Ovary (tissue), 9 donors: Measurements from ENCODE around the gene ZNF343. TPM values are rescaled to one million over a fixed set of nuclear protein-coding genes. Genes with fewer than 3 reads are reported as not detected.
A peak's percentile ranks its signal among the peaks of the same experiment; 100 is the strongest.

Experiments used
- DNase-seq, 5 donors: peaks; one replicate each; pipeline ENCODE4 v3.0.0-alpha.2; 2019 to 2020
- H3K27ac ChIP-seq, 2 donors: fragments of 200-600 bp; one replicate each; pipeline versions ENCODE4 v1.5.1 to v1.8.0; 2019 to 2022
- H3K27me3 ChIP-seq: fragments of 200-600 bp; one replicate; pipeline ENCODE4 v1.8.0; 2022
- H3K36me3 ChIP-seq: fragments of 200-600 bp; sonication (generic); one replicate; pipeline ENCODE4 v1.5.1; 2019
- H3K4me1 ChIP-seq: one replicate; pipeline ENCODE4 v1.8.1; 2013; ENCODE audit warnings: mild to moderate bottlenecking, moderate library complexity; ENCODE audit not compliant: insufficient read depth
- H3K4me3 ChIP-seq: fragments of 200-600 bp; sonication (generic); one replicate; pipeline ENCODE4 v1.5.1; 2017
- H3K9me3 ChIP-seq, 2 donors: fragments of 200-600 bp in 1 of 2; sonication (generic) in 1 of 2; one replicate each; pipeline versions ENCODE4 v1.5.1 to v1.8.1; 2013 to 2019; ENCODE audit warnings: mild to moderate bottlenecking in 1 of 2, moderate library complexity in 1 of 2
- EP300 ChIP-seq: sonication (generic); formaldehyde crosslinking; IDR thresholded peaks from one replicate; pipeline ENCODE4 v1.6.1; 2017; ENCODE audit warnings: antibody characterized with exemption
- POLR2A ChIP-seq: fragments of 450-650 bp; IDR thresholded peaks from one replicate; pipeline ENCODE4 v1.6.1; 2017; ENCODE audit warnings: antibody characterized with exemption, mild to moderate bottlenecking, moderate library complexity
- WGBS, 3 donors: extraction: QIAGEN DNeasy Blood & Tissue Kit in 1 of 3; methylation state at CpG; one replicate each; pipeline versions ENCODE4 v1.1.5 to v1.1.7; 2013 to 2017; 5-methylcytosine and 5-hydroxymethylcytosine counted together
- intact Hi-C, 4 donors: fragments of 100-400 bp; cut with DNase I; formaldehyde crosslinking; loops; one replicate each; pipeline versions ENCODE4 v1.11.0 to v1.15.1; 2022 to 2023
- polyA plus RNA-seq, 2 donors: library from polyadenylated mRNA; stranded (reverse); fragments of 200-250 nt in 1 of 2; fragments of 350-450 nt in 1 of 2; fragmentation: Illumina TruSeq in 1 of 2; extraction: RNeasy Lipid Tissue Mini Kit (QIAGEN cat#74804) in 1 of 2; gene quantifications; one replicate each; pipeline ENCODE4 v1.2.3, GENCODE V29; 2013 to 2014
- total RNA-seq, 7 donors: library from RNA; depleted of rRNA in 2 of 7; stranded (reverse); fragments of >200 nt in 2 of 7; fragmentation: NEBNext Ultra II Directional in 3 of 7; extraction: Animal tissue kit (Norgen Biotek cat#: 25700) in 3 of 7; gene quantifications; one replicate each; pipeline versions ENCODE4 v1.1.0 to v1.2.4, GENCODE V29; 2016 to 2023
- TF ChIP-seq, protein P1 (sequence below), 3 donors: fragments of 450-650 bp in 2 of 3; fragments of 200-600 bp in 1 of 3; IDR thresholded peaks; one replicate each; pipeline versions ENCODE4 v1.5.1 to v1.8.0; 2016 to 2022; ENCODE audit warnings: antibody characterized with exemption in 3 of 3, mild to moderate bottlenecking in 1 of 3
- donor health status: DM: no; HTN: no; CAD: no; lungs with moderate emphysema.
- donor health status: DM: no; HTN: no; CAD: no.
- donor health status: Bipolar disorder and iron deficiency.
- donor health status: DM: yes; HTN: yes; CAD: no.
- donor health status: DM: no; HTN: no; CAD: no.
- donor health status: DM: yes; HTN: yes; CAD: no.

The ZNF343 gene
- total and polyA plus RNA-seq, 9 donors, result 5.2 to 16.5 (median 12.3) TPM

- TF ChIP-seq, protein P1, sequence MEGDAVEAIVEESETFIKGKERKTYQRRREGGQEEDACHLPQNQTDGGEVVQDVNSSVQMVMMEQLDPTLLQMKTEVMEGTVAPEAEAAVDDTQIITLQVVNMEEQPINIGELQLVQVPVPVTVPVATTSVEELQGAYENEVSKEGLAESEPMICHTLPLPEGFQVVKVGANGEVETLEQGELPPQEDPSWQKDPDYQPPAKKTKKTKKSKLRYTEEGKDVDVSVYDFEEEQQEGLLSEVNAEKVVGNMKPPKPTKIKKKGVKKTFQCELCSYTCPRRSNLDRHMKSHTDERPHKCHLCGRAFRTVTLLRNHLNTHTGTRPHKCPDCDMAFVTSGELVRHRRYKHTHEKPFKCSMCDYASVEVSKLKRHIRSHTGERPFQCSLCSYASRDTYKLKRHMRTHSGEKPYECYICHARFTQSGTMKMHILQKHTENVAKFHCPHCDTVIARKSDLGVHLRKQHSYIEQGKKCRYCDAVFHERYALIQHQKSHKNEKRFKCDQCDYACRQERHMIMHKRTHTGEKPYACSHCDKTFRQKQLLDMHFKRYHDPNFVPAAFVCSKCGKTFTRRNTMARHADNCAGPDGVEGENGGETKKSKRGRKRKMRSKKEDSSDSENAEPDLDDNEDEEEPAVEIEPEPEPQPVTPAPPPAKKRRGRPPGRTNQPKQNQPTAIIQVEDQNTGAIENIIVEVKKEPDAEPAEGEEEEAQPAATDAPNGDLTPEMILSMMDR (IDR thresholded peaks at IDR 0.05), result no peak
- no peak for TF ChIP-seq POLR2A
- no peaks in the 10 kb centered on the region for H3K4me1 ChIP-seq
- no peaks in the 10 kb centered on the region for H3K9me3 ChIP-seq
- H3K4me3 ChIP-seq, result no peak overlapping the region
- H3K27me3 ChIP-seq, result no peaks in the 10 kb centered on the region
- intact Hi-C loops, result no loop called here
- H3K36me3 ChIP-seq, result no peaks in the 10 kb centered on the region
- WGBS, 3 donors, result 63 to 69% (median 66%) methylated on average over 2 of the region's 2 CpGs
- DNase-seq, result no peak
- H3K27ac ChIP-seq, result no peak overlapping the region
These were observed 52.8 kb downstream of the ZNF343 start for GRCh38 chr20:2455771-2456497.

- no peaks in the 10 kb centered on the region for H3K27me3 ChIP-seq
- no peaks in the 10 kb centered on the region for H3K4me1 ChIP-seq
- H3K36me3 ChIP-seq, result no peaks in the 10 kb centered on the region
- DNase-seq, result no peak
- TF ChIP-seq, protein P1 (IDR thresholded peaks at IDR 0.05), result no peak
- TF ChIP-seq EP300 (no peak), POLR2A (no peak)
- intact Hi-C loops, result no loop called here
- H3K4me3 ChIP-seq, result no peak overlapping the region
- H3K27ac ChIP-seq, result no peak overlapping the region
- WGBS, 3 donors, result 80 to 86% (median 81%) methylated on average over 3 of the region's 3 CpGs
- H3K9me3 ChIP-seq, result no peaks in the 10 kb centered on the region
These were observed 54.9 kb downstream of the ZNF343 start for GRCh38 chr20:2453792-2454191.

DNA sequence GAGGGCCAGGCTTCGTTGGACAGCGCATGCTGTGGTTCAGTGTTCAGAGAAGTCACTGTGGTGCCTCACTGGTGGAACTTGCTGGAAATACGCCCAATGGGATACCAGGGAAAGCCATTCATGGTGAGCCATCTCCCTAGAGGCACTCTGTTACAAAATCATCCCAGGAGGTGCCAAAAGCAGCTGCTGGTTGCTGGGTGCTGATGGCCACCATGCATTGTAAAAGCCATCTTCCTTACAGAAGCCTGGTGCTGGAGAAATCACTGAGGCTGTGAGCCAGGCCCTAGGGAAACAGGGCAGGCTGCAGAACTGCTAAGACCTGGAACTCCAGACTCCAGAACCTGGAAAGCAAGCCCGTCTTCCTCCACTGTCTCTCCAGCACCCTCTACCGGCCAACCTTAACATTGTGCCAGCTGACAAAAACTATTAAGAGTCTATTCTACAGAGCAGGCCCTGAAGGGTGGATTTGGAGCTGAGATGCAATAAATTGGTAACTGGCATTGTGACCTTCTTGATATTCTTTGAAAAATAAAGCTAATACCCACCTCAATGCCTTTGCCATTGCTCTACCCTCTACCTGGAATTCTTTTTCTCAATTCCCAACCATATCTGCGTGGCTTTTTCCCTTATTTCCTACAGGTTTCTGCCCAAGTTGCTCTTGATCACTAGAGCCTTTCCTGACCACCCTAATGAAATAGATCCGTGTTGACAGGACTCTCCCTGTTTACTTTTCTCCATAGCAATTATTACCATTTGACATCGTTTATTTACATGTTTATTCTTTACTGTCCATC is 56.6 kb downstream of the ZNF343 start:
- Histone ChIP-seq H3K36me3 (no peaks in the 10 kb centered on the region), H3K27ac (no peak overlapping the region), H3K4me1 (no peaks in the 10 kb centered on the region), H3K9me3 (no peaks in the 10 kb centered on the region), H3K27me3 (no peaks in the 10 kb centered on the region), H3K4me3 (no peak overlapping the region)
- TF ChIP-seq EP300 (no peak), POLR2A (no peak)
- TF ChIP-seq, protein P1 (IDR thresholded peaks at IDR 0.05), result peak; percentile 21 to 29 (median 26)
- intact Hi-C loops, result no loop called here
- 51 to 57% (median 54%) methylated on average over 8 of the region's 8 CpGs for WGBS, 3 donors
- DNase-seq, result peak; percentile 34 to 57 (median 52)

- H3K9me3 ChIP-seq, result no peaks in the 10 kb centered on the region
- intact Hi-C loops, result no loop called here
- H3K4me3 ChIP-seq, result no peak overlapping the region
- H3K27ac ChIP-seq, result no peak overlapping the region
- no peak for TF ChIP-seq EP300
- TF ChIP-seq, protein P1 (IDR thresholded peaks at IDR 0.05), result no peak
- no peak for TF ChIP-seq POLR2A
- H3K36me3 ChIP-seq, result no peaks in the 10 kb centered on the region
- no peak for DNase-seq
- no peaks in the 10 kb centered on the region for H3K4me1 ChIP-seq
- 74 to 82% (median 81%) methylated on average over 5 of the region's 5 CpGs for WGBS, 3 donors
- no peaks in the 10 kb centered on the region for H3K27me3 ChIP-seq
These were observed 57.3 kb downstream of the ZNF343 start for GRCh38 chr20:2451422-2451821.
